IMR-90 (cell line): Measurements from ENCODE around the gene HERC4. TPM values are rescaled to one million over a fixed set of nuclear protein-coding genes. Genes with fewer than 3 reads are reported as not detected.

ENCODE experiments used
- ATAC-seq: fragments of 200-7000 bp; cut with Tn5 transposase; 2 replicates; pipeline ENCODE4 v1.9.1; 2020; ENCODE audit warnings: low read depth, mild to moderate bottlenecking, moderate library complexity
- BruUV-seq: library from RNA; stranded (reverse); fragments of 400-500 nt; replicated peaks from 2 replicates; lab custom pipeline; 2021; lab: Mats Ljungman, UMichigan
- CTCF ChIA-PET: fragments of 300-600 bp; formaldehyde crosslinking; extraction: SDS; loops from one replicate; lab custom pipeline; 2021; ENCODE audit warnings: antibody characterized with exemption; lab: Yijun Ruan, JAX
- POLR2A ChIA-PET: fragments of 300-600 bp; sonication (Branson Sonifier 250); formaldehyde crosslinking; loops from one replicate; lab custom pipeline; 2022; ENCODE audit warnings: antibody characterized with exemption; ENCODE audit not compliant: unreplicated experiment; lab: Charles Lee
- DNase-seq: peaks from one replicate; pipeline ENCODE4 v3.0.0; 2013
- H2AFZ ChIP-seq: replicated peaks from 2 replicates; pipeline ENCODE3; 2013; ENCODE audit warnings: low read length, mild to moderate bottlenecking; ENCODE audit not compliant: poor library complexity
- H2AK5ac ChIP-seq: 2 replicates; pipeline ENCODE4 v1.6.1; 2013; ENCODE audit warnings: low read depth, low read length, inconsistent platforms
- H2AK9ac ChIP-seq: replicated peaks from 2 replicates; pipeline ENCODE3; 2013; ENCODE audit warnings: mild to moderate bottlenecking, low read depth, low read length, moderate library complexity; ENCODE audit not compliant: poor library complexity
- H2BK120ac ChIP-seq: 2 replicates; pipeline ENCODE4 v1.6.1; 2013; ENCODE audit warnings: low read depth, low read length, inconsistent platforms
- H2BK15ac ChIP-seq: 3 replicates; pipeline ENCODE4 v1.6.1; 2013; ENCODE audit warnings: low read depth, low read length, inconsistent platforms
- H2BK20ac ChIP-seq: 2 replicates; pipeline ENCODE4 v1.6.1; 2013; ENCODE audit warnings: low read depth, mild to moderate bottlenecking, inconsistent platforms, low read length, moderate library complexity
- H2BK5ac ChIP-seq: 2 replicates; pipeline ENCODE4 v1.6.1; 2013; ENCODE audit warnings: mild to moderate bottlenecking, low read depth, low read length, inconsistent platforms; ENCODE audit not compliant: poor library complexity, severe bottlenecking
- H3K14ac ChIP-seq: replicated peaks from 2 replicates; pipeline ENCODE4 v1.6.1; 2013; ENCODE audit warnings: low read depth, low read length, inconsistent platforms
- H3K18ac ChIP-seq: 2 replicates; pipeline ENCODE4 v1.6.1; 2013; ENCODE audit warnings: low read depth, low read length, control low read depth
- H3K23ac ChIP-seq: 2 replicates; pipeline ENCODE4 v1.6.1; 2013; ENCODE audit warnings: low read depth, low read length, inconsistent platforms
- H3K27ac ChIP-seq: 2 replicates; pipeline ENCODE4 v1.5.1; 2013; ENCODE audit warnings: mild to moderate bottlenecking, control low read depth, low read length; ENCODE audit not compliant: insufficient read depth
- H3K27me3 ChIP-seq: 2 replicates; pipeline ENCODE4 v1.6.1; 2013; ENCODE audit warnings: low read length; ENCODE audit not compliant: control insufficient read depth, insufficient read depth
- H3K36me3 ChIP-seq: 2 replicates; pipeline ENCODE4 v1.6.1; 2013; ENCODE audit warnings: low read length, mixed read lengths; ENCODE audit not compliant: control insufficient read depth, insufficient read depth
- H3K4ac ChIP-seq: 2 replicates; pipeline ENCODE4 v1.6.1; 2013; ENCODE audit warnings: low read depth, low read length, inconsistent platforms
- H3K4me1 ChIP-seq: 2 replicates; pipeline ENCODE4 v1.6.1; 2013; ENCODE audit warnings: low read length, mixed read lengths; ENCODE audit not compliant: control insufficient read depth, insufficient read depth
- H3K4me2 ChIP-seq: 2 replicates; pipeline ENCODE4 v1.6.1; 2013; ENCODE audit warnings: low read depth, mild to moderate bottlenecking, control low read depth, low read length, moderate library complexity
- H3K4me3 ChIP-seq: 2 replicates; pipeline ENCODE4 v1.5.1; 2013; ENCODE audit warnings: low read depth, mild to moderate bottlenecking, control low read depth, low read length, moderate library complexity; ENCODE audit not compliant: insufficient read depth
- H3K56ac ChIP-seq: 2 replicates; pipeline ENCODE4 v1.6.1; 2013; ENCODE audit warnings: low read length, inconsistent platforms; ENCODE audit not compliant: insufficient read depth; ENCODE audit errors: extremely low read depth
- H3K79me1 ChIP-seq, 2 experiments: 2 replicates each; pipeline ENCODE4 v1.6.1; 2013; ENCODE audit warnings: low read length in 2 of 2, inconsistent platforms in 1 of 2, low read depth in 1 of 2
- H3K9ac ChIP-seq: 2 replicates; pipeline ENCODE4 v1.6.1; 2013; ENCODE audit warnings: low read depth, low read length, control low read depth
- H3K9me1 ChIP-seq: 2 replicates; pipeline ENCODE4 v1.6.1; 2013; ENCODE audit warnings: low read length, inconsistent platforms; ENCODE audit not compliant: insufficient read depth
- H3K9me3 ChIP-seq: 2 replicates; pipeline ENCODE4 v1.6.1; 2013; ENCODE audit warnings: low read length; ENCODE audit not compliant: control insufficient read depth, insufficient read depth
- H4K20me1 ChIP-seq: 2 replicates; pipeline ENCODE4 v1.6.1; 2013; ENCODE audit warnings: low read length, inconsistent platforms; ENCODE audit not compliant: insufficient read depth
- H4K5ac ChIP-seq: 2 replicates; pipeline ENCODE4 v1.6.1; 2013; ENCODE audit warnings: mild to moderate bottlenecking, low read depth, low read length, control low read depth
- H4K8ac ChIP-seq, 2 experiments: 2 replicates each; pipeline ENCODE4 v1.6.1; 2013; ENCODE audit warnings: low read depth in 2 of 2, low read length in 2 of 2, control low read depth in 1 of 2, inconsistent platforms in 1 of 2
- H4K91ac ChIP-seq: 2 replicates; pipeline ENCODE4 v1.6.1; 2013; ENCODE audit warnings: low read depth, low read length, inconsistent platforms; ENCODE audit not compliant: insufficient read depth
- BHLHE40 ChIP-seq: fragments of 150-350 bp; IDR thresholded peaks from 2 replicates; pipeline ENCODE4 v1.6.1; 2016; ENCODE audit warnings: mild to moderate bottlenecking, low read depth, low read length
- CHD1 ChIP-seq: IDR thresholded peaks from 2 replicates; pipeline ENCODE4 v1.6.1; 2012; ENCODE audit warnings: low read depth, low read length, improper control_type of control experiment
- MAZ ChIP-seq: IDR thresholded peaks from 2 replicates; pipeline ENCODE4 v1.6.1; 2012; ENCODE audit warnings: low read depth, mild to moderate bottlenecking, low read length, improper control_type of control experiment, moderate library complexity, borderline replicate concordance
- MXI1 ChIP-seq: IDR thresholded peaks from 2 replicates; pipeline ENCODE4 v1.6.1; 2012; ENCODE audit warnings: low read depth, mild to moderate bottlenecking, low read length, moderate library complexity, borderline replicate concordance
- NFE2L2 ChIP-seq: fragments of 150-350 bp; IDR thresholded peaks from 2 replicates; pipeline ENCODE4 v1.6.1; 2016; ENCODE audit warnings: low read depth, mild to moderate bottlenecking, low read length
- POLR2A ChIP-seq: IDR thresholded peaks from 2 replicates; pipeline ENCODE4 v1.6.1; 2012; ENCODE audit warnings: mild to moderate bottlenecking, low read depth, low read length
- RAD21 ChIP-seq: IDR thresholded peaks from 2 replicates; pipeline ENCODE4 v1.6.1; 2012; ENCODE audit warnings: low read length, improper control_type of control experiment
- RCOR1 ChIP-seq: IDR thresholded peaks from 2 replicates; pipeline ENCODE4 v1.6.1; 2012; ENCODE audit warnings: mild to moderate bottlenecking, low read length, improper control_type of control experiment; ENCODE audit not compliant: insufficient replicate concordance
- RFX5 ChIP-seq: IDR thresholded peaks from 2 replicates; pipeline ENCODE4 v1.8.0; 2012; ENCODE audit warnings: low read depth, mild to moderate bottlenecking, low read length, moderate library complexity
- SMC3 ChIP-seq: fragments of 150-350 bp; IDR thresholded peaks from 2 replicates; pipeline ENCODE4 v1.6.1; 2016; ENCODE audit warnings: low read depth, mild to moderate bottlenecking, antibody characterized with exemption, low read length, moderate library complexity
- WGBS, 2 experiments: methylation state at CpG; one replicate each; pipeline versions ENCODE4 v1.1.5 to v1.1.7; 2013; ENCODE audit warnings: missing lambda C conversion rate in 2 of 2; ENCODE audit not compliant: insufficient read length in 1 of 2; ENCODE audit errors: extremely low coverage in 2 of 2; 5-methylcytosine and 5-hydroxymethylcytosine counted together
- dilution Hi-C: fragments of 300-500 bp; cut with HindIII; formaldehyde crosslinking; loops from one replicate; pipeline ENCODE4 v1.14.3; 2018; ENCODE audit warnings: low sequenced_read_pairs; ENCODE audit not compliant: unreplicated experiment
- in situ Hi-C: fragments of 300-500 bp; cut with MboI; formaldehyde crosslinking; loops from 3 replicates; pipeline ENCODE4 v1.14.3; 2019; ENCODE audit warnings: low sequenced_read_pairs, inconsistent platforms, mixed read lengths
- intact Hi-C: fragments of 100-400 bp; cut with micrococcal nuclease; formaldehyde crosslinking; loops from 2 replicates; pipeline ENCODE4 v1.10.0; 2022
- polyA plus RNA-seq, 3 experiments: library from polyadenylated mRNA; depleted of rRNA; stranded (reverse); fragments of >200 nt; gene quantifications; 2 replicates each; pipeline ENCODE4 v1.2.3, GENCODE V29; 2012; ENCODE audit warnings: low replicate concordance in 1 of 3
- total RNA-seq: library from RNA; depleted of rRNA; stranded (reverse); fragments of >200 nt; gene quantifications from 2 replicates; pipeline ENCODE4 v1.2.3, GENCODE V29; 2012
- TF ChIP-seq, protein P1 (sequence below): fragments of 150-350 bp; IDR thresholded peaks from 2 replicates; pipeline ENCODE4 v1.6.1; 2017; ENCODE audit warnings: mild to moderate bottlenecking, antibody characterized with exemption, low read length, low read depth
- TF ChIP-seq, protein P2 (sequence below): fragments of 150-350 bp; IDR thresholded peaks from 2 replicates; pipeline ENCODE4 v1.6.1; 2016; ENCODE audit warnings: low read depth, mild to moderate bottlenecking, low read length, moderate library complexity, borderline replicate concordance

Gene HERC4
- total and polyA plus RNA-seq, 2 of the 4 experiments (the other 2 are of a cell fraction), result 66.6 to 92.8 TPM

DNA sequence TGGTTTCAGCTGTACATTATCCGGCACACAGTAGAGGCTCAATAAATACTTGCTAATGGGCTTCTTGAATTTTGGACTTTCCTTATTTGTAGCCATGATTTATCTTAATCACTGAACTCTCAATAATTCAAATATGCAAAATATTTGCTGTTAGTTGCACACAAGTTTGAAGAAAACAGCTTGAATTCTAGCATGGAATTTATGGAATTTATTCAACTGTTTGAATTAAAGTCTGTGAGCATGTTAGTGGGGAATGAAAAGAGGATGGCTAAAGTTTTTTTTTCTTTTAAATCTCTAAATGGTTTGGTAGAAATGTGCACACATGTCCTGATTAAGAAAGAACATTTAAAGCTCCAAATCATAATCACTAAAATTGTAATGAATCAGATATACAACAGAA is 148.1 kb downstream of the HERC4 start:
- Histone ChIP-seq H3K9ac (no peak overlapping the region), H3K4me3 (no peak overlapping the region), H3K4me2 (no peak overlapping the region), H3K56ac (no peak overlapping the region), H3K14ac (no peak overlapping the region), H3K36me3 (peaks cover 36% of the 10 kb centered on the region), H2BK120ac (0 out of 2 replicates have a peak overlapping the region, but pooled peaks have one; percentile 76), H2AFZ (no peak overlapping the region), H2BK20ac (peak overlapping the region; percentile 78; the same call in 1 of the 2 replicates), H2BK5ac (peak overlapping the region; percentile 68), H3K9me3 (no peaks in the 10 kb centered on the region), H4K20me1 (no peaks in the 10 kb centered on the region), H4K91ac (no peak overlapping the region), H4K5ac (no peak overlapping the region), H2AK5ac (no peak overlapping the region), H3K27me3 (no peaks in the 10 kb centered on the region), H3K79me1 (peaks cover 19 to 31% of the 10 kb centered on the region in 2 experiments; a peak in 2 of 4 replicates), H2AK9ac (no peak overlapping the region), H3K9me1 (no peaks in the 10 kb centered on the region), H3K23ac (no peak overlapping the region), H3K4ac (peak overlapping the region; percentile 78; the same call in 1 of the 2 replicates), H3K18ac (no peak overlapping the region; the same call in 1 of the 2 replicates), H3K27ac (no peak overlapping the region), H3K4me1 (peaks cover 4% of the 10 kb centered on the region; the same call in 1 of the 2 replicates), H2BK15ac (no peak overlapping the region), H4K8ac (0 out of 4 replicates have a peak overlapping the region, but pooled peaks of 1 of the 2 experiments have one; percentile 69)
- TF ChIP-seq POLR2A, result no peak
- TF ChIP-seq MXI1, result no peak
- TF ChIP-seq RFX5, result no peak
- no peak for TF ChIP-seq RCOR1
- TF ChIP-seq RAD21, result no peak
- TF ChIP-seq BHLHE40, result no peak
- TF ChIP-seq, protein P1, sequence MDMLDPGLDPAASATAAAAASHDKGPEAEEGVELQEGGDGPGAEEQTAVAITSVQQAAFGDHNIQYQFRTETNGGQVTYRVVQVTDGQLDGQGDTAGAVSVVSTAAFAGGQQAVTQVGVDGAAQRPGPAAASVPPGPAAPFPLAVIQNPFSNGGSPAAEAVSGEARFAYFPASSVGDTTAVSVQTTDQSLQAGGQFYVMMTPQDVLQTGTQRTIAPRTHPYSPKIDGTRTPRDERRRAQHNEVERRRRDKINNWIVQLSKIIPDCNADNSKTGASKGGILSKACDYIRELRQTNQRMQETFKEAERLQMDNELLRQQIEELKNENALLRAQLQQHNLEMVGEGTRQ, result no peak
- TF ChIP-seq SMC3, result no peak
- TF ChIP-seq MAZ, result no peak
- no peak for TF ChIP-seq CHD1
- TF ChIP-seq, protein P2, sequence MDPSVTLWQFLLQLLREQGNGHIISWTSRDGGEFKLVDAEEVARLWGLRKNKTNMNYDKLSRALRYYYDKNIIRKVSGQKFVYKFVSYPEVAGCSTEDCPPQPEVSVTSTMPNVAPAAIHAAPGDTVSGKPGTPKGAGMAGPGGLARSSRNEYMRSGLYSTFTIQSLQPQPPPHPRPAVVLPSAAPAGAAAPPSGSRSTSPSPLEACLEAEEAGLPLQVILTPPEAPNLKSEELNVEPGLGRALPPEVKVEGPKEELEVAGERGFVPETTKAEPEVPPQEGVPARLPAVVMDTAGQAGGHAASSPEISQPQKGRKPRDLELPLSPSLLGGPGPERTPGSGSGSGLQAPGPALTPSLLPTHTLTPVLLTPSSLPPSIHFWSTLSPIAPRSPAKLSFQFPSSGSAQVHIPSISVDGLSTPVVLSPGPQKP, result no peak
- no peak for TF ChIP-seq NFE2L2
- peak; percentile 32; the same call in 1 of the 2 replicates for ATAC-seq
- DNase-seq, result peak; percentile 14
- WGBS, 2 experiments, result no CpG with 5 or more reads among the region's 1 CpG
- POLR2A ChIA-PET, result no interaction called here
- intact Hi-C loops (loop anchor here (5.0 kb wide), 1 partner anchor 145 kb away; no protein-coding TSS in a partner anchor), dilution Hi-C loops (no loop called here), in situ Hi-C loops (no loop called here)
- CTCF ChIA-PET, result interaction anchor here (1.4 kb wide), 1 partner anchor 14 kb away, joined by 4 read pairs; no protein-coding TSS in a partner anchor
- no TSS peak for BruUV-seq
